Measurements from ENCODE around the gene CYTIP. TPM values are rescaled to one million over a fixed set of nuclear protein-coding genes. Genes with fewer than 3 reads are reported as not detected.

Gene CYTIP
- total RNA-seq, 1 experiment from 2014 or later: 0.57 TPM

GRCh38 chr2:157443090-157443489 lies 799 bp downstream of the CYTIP start:
- Histone ChIP-seq H3K4me3 (ENCODE audit: low read depth in 2 of 2, low read length in 2 of 2) (no peak overlapping the region), H3K36me3 (ENCODE audit: control insufficient read depth, insufficient read depth, low read length) (no peaks in the 10 kb centered on the region), H3K27ac (ENCODE audit: low read length) (no peak overlapping the region), H3K27me3 (ENCODE audit: control insufficient read depth, insufficient read depth, low read length) (no peaks in the 10 kb centered on the region; the same call in 1 of the 2 replicates), H3K9me3 (ENCODE audit: control insufficient read depth, insufficient read depth, low read depth, low read length) (no peaks in the 10 kb centered on the region), H3K4me1 (ENCODE audit: control insufficient read depth, insufficient read depth, low read length) (no peaks in the 10 kb centered on the region)
- ATAC-seq: no peak
- ChIA-PET CTCF (interaction anchor here (0.6 kb wide), 1 partner anchor 140 kb away, joined by 4 read pairs; no protein-coding TSS in a partner anchor), POLR2A (no interaction called here)
- TF ChIP-seq CTCF (IDR thresholded peaks at IDR 0.05): no peak
- no peak for TF ChIP-seq SIN3A (IDR thresholded peaks at IDR 0.05; ENCODE audit: borderline replicate concordance, insufficient read depth, low read depth, low read length)
- DNase-seq (ENCODE audit: low read depth, low spot score): no peak
- in situ Hi-C loops (cut with HindIII; ENCODE audit: low pct_unique_long_range_greater_than_20kb, low sequenced_read_pairs): no loop called here
- BruUV-seq (replicated peaks): no TSS peak
- intact Hi-C loops (cut with micrococcal nuclease; ENCODE audit: unreplicated experiment): no loop called here

- BruUV-seq (replicated peaks): no TSS peak
- ChIA-PET CTCF (no interaction called here), POLR2A (no interaction called here)
- intact Hi-C loops (cut with micrococcal nuclease; ENCODE audit: unreplicated experiment) (no loop called here), in situ Hi-C loops (cut with HindIII; ENCODE audit: low pct_unique_long_range_greater_than_20kb, low sequenced_read_pairs) (no loop called here)
- TF ChIP-seq SIN3A (IDR thresholded peaks at IDR 0.05; ENCODE audit: borderline replicate concordance, insufficient read depth, low read depth, low read length): no peak
- no peak for TF ChIP-seq POLR2AphosphoS5 (IDR thresholded peaks at IDR 0.05; ENCODE audit: low read depth, low read length)
- no peak for TF ChIP-seq REST (IDR thresholded peaks at IDR 0.05; ENCODE audit: insufficient read depth in 1 of 2, low read depth in 2 of 2, low read length in 1 of 2)
- TF ChIP-seq TCF7L2 (IDR thresholded peaks at IDR 0.05; ENCODE audit: low read depth, low read length): no peak
- TF ChIP-seq CTCF (IDR thresholded peaks at IDR 0.05): no peak
- H3K36me3 ChIP-seq (ENCODE audit: control insufficient read depth, insufficient read depth, low read length): no peaks in the 10 kb centered on the region
- ATAC-seq (no peak), DNase-seq (ENCODE audit: low read depth, low spot score) (no peak)
- H3K9me3 ChIP-seq (ENCODE audit: control insufficient read depth, insufficient read depth, low read depth, low read length): no peaks in the 10 kb centered on the region
- no peaks in the 10 kb centered on the region; the same call in 1 of the 2 replicates for H3K27me3 ChIP-seq (ENCODE audit: control insufficient read depth, insufficient read depth, low read length)
- no peak overlapping the region for H3K4me3 ChIP-seq (ENCODE audit: low read depth in 2 of 2, low read length in 2 of 2)
- no peak overlapping the region for H3K27ac ChIP-seq (ENCODE audit: low read length)
- no peaks in the 10 kb centered on the region for H3K4me1 ChIP-seq (ENCODE audit: control insufficient read depth, insufficient read depth, low read length)
These were observed 1.3 kb downstream of the CYTIP start for GRCh38 chr2:157442636-157443035.

All from Panc1 (cell line).